ENCODE measurements around the gene CRTC1.

Gene CRTC1

DNA sequence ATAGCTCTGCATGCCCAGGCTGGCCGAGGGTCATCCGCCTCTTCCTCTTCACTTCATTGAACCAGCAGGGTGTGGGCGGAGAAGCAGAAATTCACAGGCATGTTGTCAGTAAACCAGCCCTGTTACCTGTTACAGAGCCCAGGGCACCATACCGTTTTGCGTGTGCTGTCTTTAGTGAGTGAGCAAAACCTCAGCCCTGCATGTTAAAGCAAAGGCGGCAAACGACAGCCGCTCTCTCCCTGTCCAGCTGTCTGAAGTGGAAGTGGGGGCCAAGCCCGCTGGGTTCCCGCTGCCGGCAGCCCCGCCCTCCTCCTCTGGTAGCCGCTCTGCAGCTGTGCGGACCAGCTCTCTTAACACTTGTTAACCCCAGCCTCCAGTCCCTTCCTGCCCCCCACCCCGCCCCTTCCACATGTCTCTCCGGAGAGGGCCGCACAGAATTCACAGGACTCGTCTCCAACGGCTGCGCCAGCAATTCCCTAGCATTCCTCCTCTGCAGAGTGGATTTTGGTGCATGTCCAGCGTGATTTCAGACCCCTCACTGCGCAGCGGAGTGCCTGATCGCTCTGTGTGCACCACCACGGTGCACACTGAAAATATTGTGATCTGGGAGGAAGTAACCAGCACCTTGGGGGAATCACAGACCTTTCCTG, 34.0 kb upstream of the CRTC1 start:
- H3K27ac ChIP-seq: no peak overlapping the region
- no peak for TF ChIP-seq CTCF (conservative IDR thresholded peaks at IDR 0.05)

DNA sequence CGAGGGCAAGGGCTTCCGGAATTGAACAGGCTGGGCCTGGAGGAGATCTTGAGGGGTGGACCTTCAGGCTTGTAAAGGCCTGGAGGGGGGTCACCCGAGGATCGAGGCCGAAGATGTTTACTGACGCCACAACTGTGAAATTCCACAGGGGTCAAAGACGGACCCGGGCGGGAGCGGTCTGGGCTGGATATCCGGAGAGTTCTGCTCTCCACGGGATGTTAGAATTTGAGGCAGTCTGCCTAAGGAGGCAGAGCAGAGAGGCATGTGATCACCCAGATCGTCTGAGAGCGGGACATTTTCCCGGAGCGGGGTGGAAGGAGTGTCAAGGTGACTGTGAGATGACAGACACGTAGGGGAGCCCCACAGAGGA, 33.5 kb upstream of the CRTC1 start:
- TF ChIP-seq CTCF (conservative IDR thresholded peaks at IDR 0.05): no peak
- H3K27ac ChIP-seq: no peak overlapping the region

GRCh38 chr19:18650468-18651041, 32.9 kb upstream of the CRTC1 start:
- no peak for TF ChIP-seq CTCF (conservative IDR thresholded peaks at IDR 0.05)
- no peak overlapping the region for H3K27ac ChIP-seq

GRCh38 chr19:18651300-18651699, 32.2 kb upstream of the CRTC1 start:
- H3K27ac ChIP-seq: no peak overlapping the region
- no peak for TF ChIP-seq CTCF (conservative IDR thresholded peaks at IDR 0.05)

DNA sequence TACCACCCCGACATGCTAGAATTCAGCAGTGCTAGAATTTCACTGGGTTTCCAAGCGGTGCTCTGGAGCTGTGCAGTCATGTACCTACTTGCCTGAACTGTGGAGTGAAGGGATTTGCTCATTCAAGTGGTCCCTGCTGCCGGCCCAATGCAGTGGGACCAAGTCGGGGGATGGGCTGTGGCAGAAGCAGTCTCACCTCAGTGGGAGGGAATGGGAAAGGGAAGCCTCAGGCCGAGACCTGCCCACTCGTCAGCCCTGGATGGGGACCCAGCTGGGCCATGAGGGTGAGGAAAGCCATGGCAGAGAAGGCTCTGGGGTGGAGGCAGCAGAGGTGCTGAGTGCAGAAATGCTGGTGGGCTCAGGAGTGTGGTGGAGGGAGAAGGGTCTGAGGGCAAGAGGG, 31.7 kb upstream of the CRTC1 start:
- no peak for TF ChIP-seq CTCF (conservative IDR thresholded peaks at IDR 0.05)
- H3K27ac ChIP-seq: no peak overlapping the region

DNA sequence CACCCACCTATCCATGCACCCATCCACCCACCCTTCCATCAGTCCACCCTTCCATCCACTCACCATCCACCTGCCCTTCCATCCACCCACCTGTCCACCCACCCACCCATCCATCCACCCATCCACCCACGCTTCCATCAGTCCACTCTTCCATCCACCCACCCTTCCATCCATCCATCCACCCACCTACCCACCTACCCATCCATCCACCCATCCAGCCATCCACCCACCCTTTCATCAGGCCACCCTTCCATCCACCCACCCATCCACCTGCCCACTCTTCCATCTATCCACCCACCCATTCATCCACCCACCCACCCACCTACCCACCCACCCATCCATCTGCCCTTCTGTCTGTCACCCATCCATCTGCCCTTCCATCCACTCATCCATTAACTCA, 29.6 kb upstream of the CRTC1 start:
- TF ChIP-seq CTCF (conservative IDR thresholded peaks at IDR 0.05): no peak
- H3K27ac ChIP-seq: no peak overlapping the region

DNA sequence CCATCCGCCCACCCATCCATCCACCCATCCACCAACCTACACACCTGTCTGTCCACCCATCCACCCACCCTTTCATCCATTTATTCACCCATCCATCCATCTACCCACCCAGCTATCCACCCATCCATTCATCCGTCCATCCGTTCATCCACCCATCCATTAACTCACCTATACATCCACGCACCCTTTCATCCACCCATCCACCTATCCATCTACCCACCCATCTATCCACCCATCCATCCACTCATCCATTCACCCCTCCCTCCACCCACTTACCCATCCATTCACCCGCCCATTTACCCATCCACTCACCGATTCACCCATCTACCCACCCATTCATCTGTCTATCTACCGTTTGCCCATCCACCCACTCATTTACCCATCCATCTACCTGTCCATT, 29.0 kb upstream of the CRTC1 start:
- H3K27ac ChIP-seq: no peak overlapping the region
- TF ChIP-seq CTCF (conservative IDR thresholded peaks at IDR 0.05): no peak
